Activated CD8-positive, alpha-beta T cell treated with anti-CD3 and anti-CD28 coated beads, Interleukin-2, amount 10 ng/mL, durations not matched to agents 7 days and 5 days (primary cell): ENCODE measurements around the gene RNF17. TPM values are rescaled to one million over a fixed set of nuclear protein-coding genes. Genes with fewer than 3 reads are reported as not detected.
A peak's percentile ranks its signal among the peaks of the same experiment; 100 is the strongest.

ENCODE experiments used
- ATAC-seq: fragments of 150-1000 bp; cut with Tn5 transposase; one replicate; pipeline ENCODE4 v1.10.0; 2021; ENCODE audit warnings: moderate library complexity
- CTCF ChIA-PET: fragments of 350-600 bp; sonication (Branson Sonifier 250); formaldehyde crosslinking; loops from one replicate; lab custom pipeline; 2021; ENCODE audit warnings: antibody characterized with exemption; lab: Charles Lee
- POLR2A ChIA-PET: fragments of 350-600 bp; sonication (Branson Sonifier 250); formaldehyde crosslinking; loops from one replicate; lab custom pipeline; 2021; ENCODE audit warnings: antibody characterized with exemption; lab: Charles Lee
- DNase-seq: peaks from one replicate; pipeline ENCODE4 v3.0.0-alpha.2; 2020
- H3K27ac Mint-ChIP-seq: one replicate; pipeline ENCODE4 v1.8.0; 2021; ENCODE audit warnings: mild to moderate bottlenecking, mixed read lengths
- H3K27me3 Mint-ChIP-seq: one replicate; pipeline ENCODE4 v1.8.0; 2021; ENCODE audit warnings: low read depth, mixed read lengths
- H3K36me3 Mint-ChIP-seq: one replicate; pipeline ENCODE4 v1.8.0; 2021; ENCODE audit warnings: low read depth, mixed read lengths
- H3K4me1 Mint-ChIP-seq: one replicate; pipeline ENCODE4 v1.8.0; 2021; ENCODE audit warnings: low read depth, mixed read lengths
- H3K4me3 Mint-ChIP-seq: one replicate; pipeline ENCODE4 v1.8.0; 2021; ENCODE audit warnings: mild to moderate bottlenecking, mixed read lengths
- H3K9me3 Mint-ChIP-seq: one replicate; pipeline ENCODE4 v1.8.0; 2022; ENCODE audit warnings: mixed read lengths; ENCODE audit not compliant: insufficient read depth
- total RNA-seq, 2 experiments: library from RNA; stranded (reverse); gene quantifications; one replicate each; pipeline ENCODE4 v1.2.3, GENCODE V29; 2021

The RNF17 gene
- total RNA-seq, result not detected

- DNase-seq (no peak), ATAC-seq (no peak)
- no peaks in the 10 kb centered on the region for H3K36me3 Mint-ChIP-seq
- H3K9me3 Mint-ChIP-seq, result no peaks in the 10 kb centered on the region
- CTCF ChIA-PET, result no interaction called here
- H3K4me1 Mint-ChIP-seq, result no peaks in the 10 kb centered on the region
- H3K4me3 Mint-ChIP-seq, result no peak within 1 kb of the TSS
- POLR2A ChIA-PET, result no interaction called here
- H3K27me3 Mint-ChIP-seq, result peaks cover 16% of the 10 kb centered on the region
- H3K27ac Mint-ChIP-seq, result no peak within 1 kb of the TSS
These were observed at the start of gene RNF17 for GRCh38 chr13:24763596-24764275. RNF17 (plus strand) TSS chr13:24764169; CDS start chr13:24764204, 35 bp downstream.

DNA sequence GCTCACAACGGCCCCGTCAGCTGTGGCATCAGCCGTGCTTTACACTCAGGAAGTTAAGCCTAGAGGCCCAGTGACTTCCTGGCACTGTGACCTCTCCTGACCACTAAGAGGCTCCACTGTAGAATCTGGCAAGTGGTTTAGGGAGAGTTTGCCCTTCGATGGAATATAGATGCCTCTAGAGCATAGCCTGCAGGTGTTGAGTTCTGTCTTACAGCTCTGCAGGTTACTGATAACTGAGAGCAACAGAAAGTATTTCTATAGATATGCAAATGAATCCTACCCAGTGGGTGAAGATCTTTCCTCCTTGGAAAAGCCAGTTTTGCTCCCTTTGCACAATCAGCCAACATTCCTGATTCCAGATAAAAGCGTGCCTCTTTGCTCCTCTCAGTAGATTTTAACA lies 48.0 kb upstream of the RNF17 start:
- no peak overlapping the region for H3K4me3 Mint-ChIP-seq
- ATAC-seq (no peak), DNase-seq (no peak)
- CTCF ChIA-PET, result interaction anchor here (1.0 to 1.9 kb wide), 4 partner anchors 11 to 32 kb away, joined by 3 to 9 read pairs (median 3); no protein-coding TSS in a partner anchor
- peaks cover 23% of the 10 kb centered on the region for H3K4me1 Mint-ChIP-seq
- H3K36me3 Mint-ChIP-seq, result no peaks in the 10 kb centered on the region
- H3K27me3 Mint-ChIP-seq, result peaks cover 24% of the 10 kb centered on the region
- no peak overlapping the region for H3K27ac Mint-ChIP-seq
- no peaks in the 10 kb centered on the region for H3K9me3 Mint-ChIP-seq
- POLR2A ChIA-PET, result no interaction called here

GRCh38 chr13:24716446-24716845 lies 47.5 kb upstream of the RNF17 start:
- H3K4me1 Mint-ChIP-seq, result peaks cover 21% of the 10 kb centered on the region
- DNase-seq, result no peak
- ChIA-PET CTCF (interaction anchor here (1.0 to 1.9 kb wide), 4 partner anchors 10 to 32 kb away, joined by 3 to 9 read pairs (median 3); no protein-coding TSS in a partner anchor), POLR2A (no interaction called here)
- no peaks in the 10 kb centered on the region for H3K36me3 Mint-ChIP-seq
- ATAC-seq, result no peak
- H3K4me3 Mint-ChIP-seq, result no peak overlapping the region
- peaks cover 26% of the 10 kb centered on the region for H3K27me3 Mint-ChIP-seq
- no peak overlapping the region for H3K27ac Mint-ChIP-seq
- H3K9me3 Mint-ChIP-seq, result no peaks in the 10 kb centered on the region

GRCh38 chr13:24717217-24717616 lies 46.8 kb upstream of the RNF17 start:
- Mint-ChIP-seq H3K36me3 (no peaks in the 10 kb centered on the region), H3K27me3 (peaks cover 25% of the 10 kb centered on the region), H3K4me3 (no peak overlapping the region), H3K27ac (no peak overlapping the region), H3K9me3 (no peaks in the 10 kb centered on the region), H3K4me1 (peaks cover 20% of the 10 kb centered on the region)
- ATAC-seq (no peak), DNase-seq (no peak)
- ChIA-PET POLR2A (no interaction called here), CTCF (interaction anchor here (1.1 to 1.9 kb wide), 3 partner anchors 10 to 33 kb away, joined by 3 to 9 read pairs (median 3); no protein-coding TSS in a partner anchor)

DNA sequence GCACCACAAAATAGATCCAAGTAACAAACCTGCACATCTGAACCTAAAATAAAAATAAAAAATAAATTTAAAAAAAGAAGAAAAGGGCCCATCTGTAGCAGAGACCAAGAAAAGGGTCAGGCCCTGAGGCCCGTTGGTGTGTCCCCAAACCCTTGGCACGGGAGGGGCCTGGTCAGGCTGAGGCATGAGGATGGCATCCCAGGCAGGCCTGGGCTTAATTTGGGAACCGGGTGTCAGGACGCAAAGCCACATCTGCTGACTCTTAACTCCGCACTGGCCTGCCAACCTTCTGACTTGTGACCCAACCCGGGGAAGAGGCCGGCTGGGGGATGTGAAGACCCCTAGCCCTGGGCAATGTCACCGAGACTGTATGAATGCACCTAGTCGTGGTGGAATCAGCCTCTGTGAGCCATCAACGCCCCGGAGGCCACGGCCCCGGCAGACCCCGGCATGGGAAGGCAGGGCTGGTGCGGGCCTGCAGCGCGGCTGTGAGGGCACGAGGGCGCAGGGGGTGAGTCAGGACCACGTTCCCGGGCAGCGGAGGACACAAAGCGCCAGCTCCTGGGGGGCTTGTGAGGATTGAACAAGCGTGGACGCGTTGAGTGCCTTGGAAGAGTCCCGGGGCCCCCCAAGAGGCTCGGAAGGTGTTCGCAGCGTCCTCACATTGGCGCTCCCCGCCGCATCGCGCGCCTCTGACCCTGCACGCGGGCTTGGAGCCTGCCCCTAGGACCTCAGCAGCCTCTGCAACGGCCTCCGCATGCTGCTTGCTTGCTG lies 45.6 kb upstream of the RNF17 start:
- ChIA-PET CTCF (no interaction called here), POLR2A (no interaction called here)
- Mint-ChIP-seq H3K27me3 (peaks cover 28% of the 10 kb centered on the region), H3K27ac (no peak overlapping the region), H3K9me3 (no peaks in the 10 kb centered on the region), H3K36me3 (no peaks in the 10 kb centered on the region), H3K4me1 (peaks cover 18% of the 10 kb centered on the region), H3K4me3 (no peak overlapping the region)
- DNase-seq, result no peak
- ATAC-seq, result no peak

GRCh38 chr13:24719139-24719538 lies 44.8 kb upstream of the RNF17 start:
- ChIA-PET POLR2A (no interaction called here), CTCF (interaction anchor here (1.3 to 2.7 kb wide), 2 partner anchors 25 to 26 kb away, joined by 3 to 8 read pairs; no protein-coding TSS in a partner anchor)
- Mint-ChIP-seq H3K4me3 (no peak overlapping the region), H3K9me3 (no peaks in the 10 kb centered on the region), H3K27me3 (peaks cover 33% of the 10 kb centered on the region), H3K4me1 (peaks cover 18% of the 10 kb centered on the region), H3K36me3 (no peaks in the 10 kb centered on the region), H3K27ac (no peak overlapping the region)
- DNase-seq (no peak), ATAC-seq (no peak)

GRCh38 chr13:24723206-24723605 lies 40.8 kb upstream of the RNF17 start:
- Mint-ChIP-seq H3K36me3 (no peaks in the 10 kb centered on the region), H3K27ac (no peak overlapping the region), H3K4me1 (peaks cover 28% of the 10 kb centered on the region), H3K4me3 (no peak overlapping the region), H3K27me3 (peaks cover 35% of the 10 kb centered on the region), H3K9me3 (no peaks in the 10 kb centered on the region)
- DNase-seq, result no peak
- no peak for ATAC-seq
- CTCF ChIA-PET, result interaction anchor here (0.6 to 7.8 kb wide), 7 partner anchors 9 to 46 kb away, joined by 3 to 71 read pairs (median 3); no protein-coding TSS in a partner anchor
- POLR2A ChIA-PET, result interaction anchor here (0.9 kb wide), 1 partner anchor 31 kb away, joined by 5 read pairs; no protein-coding TSS in a partner anchor

- H3K4me1 Mint-ChIP-seq, result peaks cover 28% of the 10 kb centered on the region
- peaks cover 31% of the 10 kb centered on the region for H3K27me3 Mint-ChIP-seq
- H3K9me3 Mint-ChIP-seq, result no peaks in the 10 kb centered on the region
- H3K36me3 Mint-ChIP-seq, result no peaks in the 10 kb centered on the region
- H3K27ac Mint-ChIP-seq, result no peak overlapping the region
- DNase-seq (no peak), ATAC-seq (no peak)
- H3K4me3 Mint-ChIP-seq, result no peak overlapping the region
- ChIA-PET POLR2A (interaction anchor here (0.8 kb wide), 1 partner anchor 30 kb away, joined by 3 read pairs; no protein-coding TSS in a partner anchor), CTCF (interaction anchor here (1.5 to 7.8 kb wide), 4 partner anchors 13 to 42 kb away, joined by 4 to 71 read pairs (median 36); no protein-coding TSS in a partner anchor)
These were observed 39.3 kb upstream of the RNF17 start for GRCh38 chr13:24724714-24725113.

GRCh38 chr13:24725379-24725778 lies 38.6 kb upstream of the RNF17 start:
- H3K4me1 Mint-ChIP-seq, result peaks cover 23% of the 10 kb centered on the region
- H3K36me3 Mint-ChIP-seq, result no peaks in the 10 kb centered on the region
- ChIA-PET CTCF (interaction anchor here (1.5 to 7.8 kb wide), 5 partner anchors 14 to 145 kb away, joined by 4 to 71 read pairs (median 21); no protein-coding TSS in a partner anchor), POLR2A (interaction anchor here (0.8 kb wide), 1 partner anchor 31 kb away, joined by 3 read pairs; no protein-coding TSS in a partner anchor)
- peaks cover 24% of the 10 kb centered on the region for H3K27me3 Mint-ChIP-seq
- no peak for ATAC-seq
- no peak overlapping the region for H3K4me3 Mint-ChIP-seq
- no peaks in the 10 kb centered on the region for H3K9me3 Mint-ChIP-seq
- DNase-seq, result no peak
- no peak overlapping the region for H3K27ac Mint-ChIP-seq

DNA sequence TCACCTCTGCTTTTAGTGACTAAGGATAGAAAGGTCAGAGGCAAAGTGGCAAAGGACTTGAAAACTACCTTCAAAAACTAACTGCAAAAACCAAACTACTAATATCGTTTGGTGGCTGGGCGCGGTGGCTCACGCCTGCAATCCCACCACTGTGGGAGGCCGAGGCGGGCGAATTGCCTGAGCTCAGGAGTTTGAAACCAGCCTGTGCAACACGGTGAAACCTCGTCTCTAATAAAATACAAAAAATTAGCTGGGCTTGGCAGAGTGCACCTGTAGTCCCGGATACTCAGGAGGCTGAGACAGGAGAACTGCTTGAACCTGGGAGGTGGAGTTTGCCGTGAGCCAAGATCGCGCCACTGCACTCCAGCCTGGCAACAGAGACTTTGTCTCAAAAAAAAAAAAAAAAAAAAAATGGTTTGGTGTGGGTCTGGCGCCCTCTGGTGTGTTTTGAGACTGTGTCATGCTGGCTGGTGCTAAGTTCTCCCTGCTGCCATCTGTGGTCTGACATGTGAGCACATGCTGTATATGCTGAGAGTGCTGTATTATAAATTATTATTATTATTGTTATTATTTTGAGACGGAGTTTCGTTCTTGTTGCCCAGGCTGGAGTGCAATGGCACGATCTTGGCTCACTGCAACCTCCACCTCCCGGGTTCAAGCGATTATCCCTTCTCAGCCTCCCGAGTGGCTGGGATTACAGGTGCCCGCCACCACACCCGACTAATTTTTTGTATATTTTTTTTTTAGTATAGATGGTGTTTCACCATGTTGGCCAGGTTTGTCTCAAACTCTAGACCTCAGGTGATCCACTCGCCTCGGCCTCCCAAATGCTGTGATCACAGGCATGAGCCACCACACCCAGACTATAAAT lies 36.0 kb upstream of the RNF17 start:
- H3K9me3 Mint-ChIP-seq, result no peaks in the 10 kb centered on the region
- peaks cover 26% of the 10 kb centered on the region for H3K27me3 Mint-ChIP-seq
- POLR2A ChIA-PET, result no interaction called here
- ATAC-seq (peak; percentile 100), DNase-seq (peak; percentile 81)
- no peak overlapping the region for H3K4me3 Mint-ChIP-seq
- H3K27ac Mint-ChIP-seq, result no peak overlapping the region
- CTCF ChIA-PET, result interaction anchor here (0.7 to 7.8 kb wide), 21 partner anchors 17 to 276 kb away, joined by 3 to 71 read pairs (median 6); partner anchors contain the start of gene ATP12A
- peaks cover 23% of the 10 kb centered on the region for H3K4me1 Mint-ChIP-seq
- no peaks in the 10 kb centered on the region for H3K36me3 Mint-ChIP-seq
